H9 (cell line): ENCODE results near the gene LMTK3. TPM values are rescaled to one million over a fixed set of nuclear protein-coding genes. Genes with fewer than 3 reads are reported as not detected.
"Not testable (repeated sequence)": the region's sequence is repeated elsewhere in the genome, so short reads cannot be mapped to it uniquely, and the experiment has no call there.

Experiments
- DNase-seq: peaks from one replicate; pipeline ENCODE4 v3.0.0-alpha.2; 2017
- H2AFZ ChIP-seq: one replicate; pipeline ENCODE4 v1.6.1; 2013; ENCODE audit warnings: mild to moderate bottlenecking, low read length, control low read depth, moderate library complexity
- H2AK5ac ChIP-seq: 2 replicates; pipeline ENCODE4 v1.6.1; 2013; ENCODE audit warnings: low read length, control low read depth, mixed read lengths; ENCODE audit not compliant: insufficient read length
- H2BK120ac ChIP-seq: one replicate; pipeline ENCODE4 v1.6.1; 2013; ENCODE audit warnings: low read depth, mild to moderate bottlenecking, low read length, control low read depth, inconsistent platforms; ENCODE audit not compliant: poor library complexity, severe bottlenecking
- H2BK12ac ChIP-seq: 2 replicates; pipeline ENCODE4 v1.6.1; 2013; ENCODE audit warnings: low read length, control low read depth, mixed read lengths, low read depth; ENCODE audit not compliant: insufficient read length
- H2BK15ac ChIP-seq: 2 replicates; pipeline ENCODE4 v1.6.1; 2013; ENCODE audit warnings: low read depth, low read length, control low read depth
- H2BK20ac ChIP-seq: one replicate; pipeline ENCODE4 v1.6.1; 2013; ENCODE audit warnings: low read depth, mild to moderate bottlenecking, low read length, control low read depth, inconsistent platforms; ENCODE audit not compliant: poor library complexity, severe bottlenecking
- H2BK5ac ChIP-seq: 2 replicates; pipeline ENCODE4 v1.6.1; 2013; ENCODE audit warnings: low read length, control low read depth, mixed read lengths; ENCODE audit not compliant: insufficient read length
- H3K14ac ChIP-seq: 2 replicates; pipeline ENCODE4 v1.6.1; 2013; ENCODE audit warnings: low read length, control low read depth; ENCODE audit not compliant: insufficient read depth
- H3K18ac ChIP-seq: 2 replicates; pipeline ENCODE4 v1.6.1; 2013; ENCODE audit warnings: low read depth, mild to moderate bottlenecking, mixed read lengths, low read length, control low read depth; ENCODE audit not compliant: insufficient read length
- H3K23ac ChIP-seq: 2 replicates; pipeline ENCODE4 v1.6.1; 2013; ENCODE audit warnings: low read length, control low read depth, mixed read lengths, low read depth; ENCODE audit not compliant: insufficient read length
- H3K23me2 ChIP-seq: 2 replicates; pipeline ENCODE4 v1.6.1; 2013; ENCODE audit warnings: low read depth, mild to moderate bottlenecking, mixed read lengths, low read length, control low read depth; ENCODE audit not compliant: insufficient read length, poor library complexity, severe bottlenecking
- H3K27ac ChIP-seq: 2 replicates; pipeline ENCODE4 v1.5.1; 2013; ENCODE audit warnings: low read length, control low read depth, mixed read lengths, low read depth; ENCODE audit not compliant: insufficient read length
- H3K27me3 ChIP-seq: 2 replicates; pipeline ENCODE4 v1.6.1; 2013; ENCODE audit warnings: low read length, control low read depth, inconsistent platforms; ENCODE audit not compliant: insufficient read depth
- H3K4ac ChIP-seq: 2 replicates; pipeline ENCODE4 v1.6.1; 2013; ENCODE audit warnings: low read depth, mild to moderate bottlenecking, control low read depth, inconsistent platforms, low read length, moderate library complexity
- H3K4me1 ChIP-seq: 2 replicates; pipeline ENCODE4 v1.6.1; 2013; ENCODE audit warnings: low read length, control low read depth, inconsistent platforms; ENCODE audit not compliant: insufficient read depth
- H3K4me2 ChIP-seq: 2 replicates; pipeline ENCODE4 v1.6.1; 2013; ENCODE audit warnings: low read length, control low read depth, mixed read lengths; ENCODE audit not compliant: insufficient read length, insufficient read depth
- H3K56ac ChIP-seq: 2 replicates; pipeline ENCODE4 v1.6.1; 2013; ENCODE audit warnings: low read depth, mild to moderate bottlenecking, mixed read lengths, low read length, control low read depth; ENCODE audit not compliant: insufficient read length
- H3K79me1 ChIP-seq: 2 replicates; pipeline ENCODE4 v1.6.1; 2013; ENCODE audit warnings: low read depth, mild to moderate bottlenecking, moderate library complexity, low read length, control low read depth, inconsistent platforms; ENCODE audit not compliant: insufficient read depth, poor library complexity, severe bottlenecking
- H3K79me2 ChIP-seq: 2 replicates; pipeline ENCODE4 v1.6.1; 2013; ENCODE audit warnings: low read length, control low read depth, inconsistent platforms; ENCODE audit not compliant: insufficient read depth
- H3K9ac ChIP-seq: 2 replicates; pipeline ENCODE4 v1.6.1; 2013; ENCODE audit warnings: low read length, control low read depth, mixed read lengths; ENCODE audit not compliant: insufficient read length; ENCODE audit errors: extremely low read depth
- H3K9me3 ChIP-seq: one replicate; pipeline ENCODE4 v1.6.1; 2013; ENCODE audit warnings: low read depth, low read length, inconsistent platforms; ENCODE audit not compliant: control insufficient read depth
- H3T11ph ChIP-seq: one replicate; pipeline ENCODE4 v1.6.1; 2013; ENCODE audit warnings: mild to moderate bottlenecking, low read length, control low read depth, inconsistent platforms
- H4K20me1 ChIP-seq: one replicate; pipeline ENCODE4 v1.6.1; 2013; ENCODE audit not compliant: control insufficient read depth, insufficient read length, insufficient read depth
- H4K5ac ChIP-seq: 2 replicates; pipeline ENCODE4 v1.6.1; 2013; ENCODE audit warnings: low read depth, mild to moderate bottlenecking, mixed read lengths, low read length, control low read depth; ENCODE audit not compliant: insufficient read length
- H4K8ac ChIP-seq: replicated peaks from 2 replicates; pipeline ENCODE4 v1.6.1; 2013; ENCODE audit warnings: low read length, control low read depth, mixed read lengths, low read depth; ENCODE audit not compliant: insufficient read length
- H4K91ac ChIP-seq: 2 replicates; pipeline ENCODE4 v1.6.1; 2013; ENCODE audit warnings: low read depth, mild to moderate bottlenecking, moderate library complexity, mixed read lengths, low read length, control low read depth; ENCODE audit not compliant: insufficient read length
- H3K27ac Mint-ChIP-seq, 3 experiments: 2 replicates in 2 of 3; 3 replicates in 1 of 3; pipeline ENCODE4 v1.8.0; 2020 to 2021; ENCODE audit warnings: mixed read lengths in 3 of 3, mild to moderate bottlenecking in 1 of 3, moderate library complexity in 1 of 3
- H3K27me3 Mint-ChIP-seq: 2 replicates; pipeline ENCODE4 v1.8.0; 2021; ENCODE audit warnings: low read depth, mild to moderate bottlenecking, moderate library complexity, mixed read lengths
- H3K36me3 Mint-ChIP-seq, 3 experiments: 2 replicates in 2 of 3; 3 replicates in 1 of 3; pipeline ENCODE4 v1.8.0; 2020 to 2021; ENCODE audit warnings: low read depth in 3 of 3, mixed read lengths in 3 of 3; ENCODE audit not compliant: insufficient read depth in 1 of 3
- H3K4me1 Mint-ChIP-seq, 2 experiments: 2 replicates each; pipeline ENCODE4 v1.8.0; 2020; ENCODE audit warnings: mixed read lengths in 2 of 2
- H3K4me3 Mint-ChIP-seq, 2 experiments: 2 replicates in 1 of 2; 3 replicates in 1 of 2; pipeline ENCODE4 v1.8.0; 2020 to 2021; ENCODE audit warnings: mild to moderate bottlenecking in 2 of 2, mixed read lengths in 2 of 2, moderate library complexity in 1 of 2
- H3K9me3 Mint-ChIP-seq, 2 experiments: 2 replicates in 1 of 2; 3 replicates in 1 of 2; pipeline ENCODE4 v1.8.0; 2020; ENCODE audit warnings: mild to moderate bottlenecking in 2 of 2, mixed read lengths in 2 of 2, moderate library complexity in 1 of 2
- CTCF ChIP-seq: fragments of 200-600 bp; sonication (generic); conservative IDR thresholded peaks from 3 replicates; pipeline ENCODE4 v1.8.0; 2021; ENCODE audit warnings: antibody characterized with exemption, mild to moderate bottlenecking
- WGBS: extraction: QIAGEN DNeasy Blood & Tissue Kit; methylation state at CpG from one replicate; pipeline ENCODE4 v1.1.7; 2013; ENCODE audit warnings: missing lambda C conversion rate, low lambda C conversion rate, mixed read lengths; ENCODE audit not compliant: insufficient read length; ENCODE audit errors: extremely low coverage; 5-methylcytosine and 5-hydroxymethylcytosine counted together
- total RNA-seq: library from RNA; stranded (reverse); gene quantifications from 2 replicates; pipeline ENCODE4 v1.2.1, GENCODE V29; 2021

Gene LMTK3
- total RNA-seq, 1 experiment from 2014 or later: 14.4 TPM

- Histone ChIP-seq H3K79me1 (no peaks in the 10 kb centered on the region), H3K56ac (no peak overlapping the region), H3K18ac (no peak overlapping the region), H2BK12ac (no peak overlapping the region), H3K23ac (no peak overlapping the region), H4K5ac (no peak overlapping the region), H2AK5ac (no peak overlapping the region), H3K14ac (no peak overlapping the region), H2AFZ (no peak overlapping the region), H3K9ac (no peak overlapping the region), H4K20me1 (no peaks in the 10 kb centered on the region), H4K91ac (no peak overlapping the region), H3K4me1 (no peaks in the 10 kb centered on the region; the same call in 1 of the 2 replicates), H4K8ac (no peak overlapping the region), H3K27me3 (no peaks in the 10 kb centered on the region), H2BK120ac (no peak overlapping the region), H3T11ph (no peak overlapping the region), H2BK15ac (no peak overlapping the region), H3K27ac (no peak overlapping the region), H2BK5ac (no peak overlapping the region), H2BK20ac (no peak overlapping the region), H3K79me2 (no peaks in the 10 kb centered on the region), H3K4ac (no peak overlapping the region), H3K4me2 (no peak overlapping the region), H3K9me3 (no peaks in the 10 kb centered on the region), H3K23me2 (no peaks in the 10 kb centered on the region)
- peaks cover 0 to 5% (median 1%) of the 10 kb centered on the region in 3 experiments; a peak in 1 of 7 replicates for H3K36me3 Mint-ChIP-seq
- H3K27ac Mint-ChIP-seq: peak overlapping the region in 1 of 3 experiments; percentile 70; a peak in 2 of 7 replicates
- H3K27me3 Mint-ChIP-seq: peaks cover 4% of the 10 kb centered on the region
- DNase-seq: no peak
- no CpG with 5 or more reads among the region's 4 CpGs for WGBS
- no peak overlapping the region for H3K4me3 Mint-ChIP-seq
- TF ChIP-seq CTCF: no peak
- H3K9me3 Mint-ChIP-seq: peaks cover 5 to 10% of the 10 kb centered on the region in 2 experiments
- peaks cover 8 to 22% of the 10 kb centered on the region in 2 experiments for H3K4me1 Mint-ChIP-seq
Measured at GRCh38 chr19:48520134-48520533, 8.5 kb upstream of the LMTK3 start.

DNA sequence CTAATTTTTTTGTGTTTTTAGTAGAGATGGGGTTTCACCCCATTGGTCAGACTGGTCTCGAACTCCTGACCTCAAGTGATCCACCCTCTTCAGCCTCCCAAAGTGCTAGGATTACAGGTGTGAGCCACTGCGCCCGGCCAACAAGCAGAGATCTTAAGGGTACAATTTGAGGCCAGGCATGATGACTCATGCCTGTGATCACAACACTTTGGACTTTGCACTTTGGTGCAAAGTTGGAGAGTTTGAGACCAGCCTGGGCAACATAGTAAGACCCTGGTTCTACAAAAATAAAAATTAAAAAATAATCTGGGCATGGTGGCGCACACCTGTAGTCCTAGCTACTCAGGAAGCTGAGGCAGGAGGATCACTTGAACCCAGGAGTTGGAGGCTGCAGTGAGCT lies 7.8 kb upstream of the LMTK3 start:
- not testable (repeated sequence) for H3K14ac ChIP-seq, H3K27ac ChIP-seq, H3K27me3 Mint-ChIP-seq, H3K9ac ChIP-seq, H3K56ac ChIP-seq, H2BK120ac ChIP-seq, H2AK5ac ChIP-seq, H4K91ac ChIP-seq, H3K36me3 Mint-ChIP-seq, H3K79me2 ChIP-seq, H4K20me1 ChIP-seq, H3K9me3 Mint-ChIP-seq, H2BK20ac ChIP-seq, H3K9me3 ChIP-seq, H4K8ac ChIP-seq, H3K18ac ChIP-seq, DNase-seq, H3K4ac ChIP-seq, H2AFZ ChIP-seq, H3K27ac Mint-ChIP-seq, H3K79me1 ChIP-seq, H3K4me3 Mint-ChIP-seq, H3T11ph ChIP-seq, H2BK5ac ChIP-seq, H3K4me1 ChIP-seq, H2BK15ac ChIP-seq, H3K23me2 ChIP-seq, H3K23ac ChIP-seq, H3K4me2 ChIP-seq, H2BK12ac ChIP-seq, H4K5ac ChIP-seq, H3K27me3 ChIP-seq
- WGBS: no CpG with 5 or more reads among the region's 4 CpGs
- peaks cover 8 to 23% of the 10 kb centered on the region in 2 experiments for H3K4me1 Mint-ChIP-seq
